ENCODE results near the gene C14orf132.

The C14orf132 gene

DNA sequence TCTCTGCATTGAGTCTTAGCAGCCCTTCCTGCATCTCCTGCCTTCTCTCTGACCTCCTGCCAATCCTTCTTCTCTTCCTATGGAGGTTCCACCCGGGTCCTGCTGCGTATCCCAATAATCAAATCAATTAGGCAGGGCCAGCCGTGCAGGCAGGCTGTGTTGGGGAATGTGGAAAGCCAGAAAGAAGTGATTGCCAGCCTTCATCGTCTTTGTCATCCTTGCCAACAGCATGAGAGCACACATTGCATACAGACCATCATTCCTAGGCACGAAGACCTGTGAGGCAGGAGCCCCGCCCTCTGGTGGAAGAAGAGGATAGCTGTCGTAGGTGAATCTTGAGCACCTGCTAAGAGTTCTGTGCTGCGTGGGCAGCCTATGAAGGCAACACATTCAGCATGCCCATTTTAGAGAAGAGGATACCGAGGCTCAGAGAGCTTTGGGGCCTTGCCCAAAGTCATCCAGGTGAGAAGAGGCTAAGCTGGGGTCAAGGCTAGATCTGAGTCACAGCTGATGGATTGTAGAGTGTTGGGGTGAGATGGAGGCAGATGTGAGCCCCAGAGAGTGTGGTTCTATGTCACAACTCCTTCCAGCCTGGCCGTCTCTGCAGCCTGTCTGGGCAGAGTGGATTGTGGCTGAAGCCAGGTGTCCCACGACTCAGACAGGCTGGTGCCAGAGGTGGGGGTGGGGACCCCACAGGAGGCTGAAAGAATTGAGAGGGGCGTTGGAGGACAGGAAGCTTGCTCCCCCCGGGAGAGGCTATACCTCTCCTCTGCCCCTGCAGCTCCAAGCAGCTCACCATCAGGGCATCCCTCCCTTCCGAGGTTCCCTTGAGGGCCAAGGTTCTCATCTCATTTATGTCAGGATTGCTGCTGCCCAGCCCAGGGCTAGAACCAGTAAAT is 12.7 kb downstream of the C14orf132 start:
- FAIRE-seq, result no peak
- no peak for TF ChIP-seq POLR2A (IDR thresholded peaks at IDR 0.05; ENCODE audit: low read depth, low read length)
- no peak for DNase-seq (ENCODE audit: insufficient read length, low spot score)

- peak; percentile 40 for DNase-seq (ENCODE audit: insufficient read length, low spot score)
- no peak for TF ChIP-seq POLR2A (IDR thresholded peaks at IDR 0.05; ENCODE audit: low read depth, low read length)
- no peak for FAIRE-seq
Measured at GRCh38 chr14:96052541-96053247, 13.5 kb downstream of the C14orf132 start.

DNA sequence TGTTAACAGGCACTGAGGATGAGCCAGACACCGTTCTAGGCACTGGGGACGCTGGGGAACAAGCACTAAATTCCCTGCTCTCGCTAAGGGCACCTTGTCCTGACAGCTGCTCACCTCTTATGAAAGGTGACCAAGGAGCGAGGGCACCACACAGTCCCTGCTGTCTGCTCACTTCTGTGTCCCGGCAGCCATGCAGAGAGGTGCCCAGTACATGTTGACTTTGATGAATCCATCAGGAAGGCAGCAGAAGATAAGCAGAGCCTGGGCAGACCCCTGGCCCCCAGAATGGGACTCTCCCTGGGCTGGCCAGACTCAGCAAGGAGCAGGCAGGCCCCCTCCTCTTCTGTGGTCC is 14.1 kb downstream of the C14orf132 start:
- no peak for DNase-seq (ENCODE audit: insufficient read length, low spot score)
- TF ChIP-seq POLR2A (IDR thresholded peaks at IDR 0.05; ENCODE audit: low read depth, low read length), result no peak
- FAIRE-seq, result no peak

DNA sequence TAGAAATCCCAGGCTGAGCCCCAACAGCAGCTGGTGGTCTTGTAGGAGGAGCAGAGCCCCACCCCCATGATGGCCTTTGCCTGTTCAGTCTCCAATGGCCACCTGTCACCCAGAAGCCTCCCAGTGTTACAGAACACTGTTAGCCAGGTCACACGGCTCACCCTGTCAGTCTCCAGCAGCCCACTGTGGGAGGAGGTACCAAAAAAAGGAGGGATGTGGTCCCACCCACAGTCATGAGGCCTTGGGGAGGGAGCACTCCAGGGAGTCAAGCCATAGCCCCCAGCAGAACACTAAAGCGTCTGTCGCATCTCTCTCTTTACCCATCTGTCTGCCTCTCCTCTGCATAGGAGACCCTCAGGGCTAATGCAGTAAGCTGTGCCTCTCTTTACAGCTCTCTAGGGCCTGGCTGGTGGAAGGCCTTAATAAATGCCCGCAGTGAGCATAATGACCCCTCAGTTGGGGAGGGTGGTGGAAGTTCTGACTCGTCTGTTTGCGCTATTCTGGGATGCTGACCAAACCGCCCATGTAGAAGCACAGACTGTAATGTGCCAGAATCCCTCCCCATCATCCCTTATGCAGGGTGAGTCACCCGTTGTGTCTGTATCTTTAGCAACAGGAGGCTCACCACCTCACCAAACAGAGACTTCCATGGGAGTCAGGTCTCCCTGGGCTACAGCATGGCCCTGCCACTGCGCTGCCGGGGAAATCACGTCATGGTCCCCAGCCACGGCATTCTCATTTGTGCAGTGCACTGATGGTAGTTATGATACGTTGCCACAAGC is 14.6 kb downstream of the C14orf132 start:
- peak; percentile 91 for DNase-seq (ENCODE audit: insufficient read length, low spot score)
- no peak for TF ChIP-seq POLR2A (IDR thresholded peaks at IDR 0.05; ENCODE audit: low read depth, low read length)
- peak; percentile 98 for FAIRE-seq

- FAIRE-seq, result no peak
- no peak for DNase-seq (ENCODE audit: insufficient read length, low spot score)
- no peak for TF ChIP-seq POLR2A (IDR thresholded peaks at IDR 0.05; ENCODE audit: low read depth, low read length)
Measured at GRCh38 chr14:96054661-96055060, 15.5 kb downstream of the C14orf132 start.

DNA sequence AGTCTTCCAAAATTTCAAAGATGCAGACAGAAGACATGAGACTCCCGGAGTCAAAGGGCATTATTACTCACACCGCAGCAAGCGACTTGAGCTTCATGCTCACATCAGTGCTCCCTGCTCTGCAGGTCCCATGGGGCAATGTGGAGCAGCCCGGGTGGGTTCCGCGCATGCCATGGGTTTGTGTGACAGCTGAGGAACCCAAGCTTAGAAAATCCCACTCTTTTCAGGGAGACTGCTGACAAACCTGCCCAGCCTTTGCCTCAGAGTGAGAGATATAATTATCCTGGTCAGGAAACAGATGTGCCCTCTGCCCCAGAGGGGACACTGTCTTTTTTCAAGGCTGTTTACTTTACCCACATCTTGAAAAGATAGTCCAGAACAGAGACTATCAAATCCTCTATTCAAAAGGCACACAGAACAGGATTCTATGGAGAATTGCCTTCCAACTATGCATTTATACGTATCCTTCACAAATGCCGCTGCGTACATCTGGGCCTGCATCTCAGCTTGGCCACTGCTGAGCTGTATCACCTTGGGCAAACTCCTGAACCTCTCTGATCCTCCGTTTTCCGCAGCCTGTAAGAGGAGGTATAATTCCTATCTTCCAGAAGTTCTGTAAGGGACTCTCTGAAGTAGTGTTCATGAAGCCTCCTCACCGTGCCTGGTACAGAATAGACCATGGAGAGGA is 16.0 kb downstream of the C14orf132 start:
- DNase-seq (ENCODE audit: insufficient read length, low spot score), result no peak
- TF ChIP-seq POLR2A (IDR thresholded peaks at IDR 0.05; ENCODE audit: low read depth, low read length), result no peak
- FAIRE-seq, result no peak

DNA sequence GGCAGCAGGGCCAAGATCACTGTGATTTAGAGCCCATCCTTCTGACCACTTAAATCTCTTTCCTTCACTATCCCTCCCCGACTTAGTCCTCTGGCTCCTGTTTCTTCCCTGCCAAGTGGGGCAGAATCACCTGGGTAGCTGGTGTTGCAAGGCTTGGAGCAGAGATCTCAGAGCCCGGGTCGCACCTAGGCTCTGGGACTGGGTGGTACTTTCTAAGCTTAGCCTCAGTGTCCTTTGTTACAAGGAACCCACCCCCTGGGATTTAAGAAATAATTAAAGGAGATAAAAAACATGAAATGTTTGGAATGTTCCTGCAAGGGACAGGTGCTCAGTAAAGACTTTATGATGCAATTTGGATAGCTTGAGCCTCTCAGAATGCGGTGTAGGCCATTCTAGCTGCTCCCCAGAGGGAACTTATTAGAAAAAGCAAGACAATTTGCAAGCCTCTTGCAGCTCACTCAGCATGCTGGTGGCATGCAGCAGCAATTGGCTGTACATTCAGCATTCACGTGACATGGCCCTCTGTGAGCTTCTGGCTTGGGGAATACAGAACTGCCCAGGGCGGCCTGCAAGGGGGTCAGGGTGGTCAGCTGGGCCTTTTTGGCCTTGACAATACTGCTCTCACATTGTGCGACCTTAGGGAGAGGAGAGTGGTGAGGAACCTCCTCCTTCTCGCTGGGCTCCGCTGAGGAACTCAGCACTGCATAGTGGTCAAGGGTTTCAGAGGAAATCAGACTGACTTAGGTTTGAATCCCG is 16.8 kb downstream of the C14orf132 start:
- no peak for DNase-seq (ENCODE audit: insufficient read length, low spot score)
- FAIRE-seq, result no peak

GRCh38 chr14:96056509-96057422 is 17.6 kb downstream of the C14orf132 start:
- DNase-seq (ENCODE audit: insufficient read length, low spot score) (no peak), FAIRE-seq (no peak)
- no peak for TF ChIP-seq POLR2A (IDR thresholded peaks at IDR 0.05; ENCODE audit: low read depth, low read length)

More for the DNA sequence above, 16.8 kb downstream of the C14orf132 start:
- TF ChIP-seq POLR2A (IDR thresholded peaks at IDR 0.05; ENCODE audit: low read depth, low read length), result no peak

DNA sequence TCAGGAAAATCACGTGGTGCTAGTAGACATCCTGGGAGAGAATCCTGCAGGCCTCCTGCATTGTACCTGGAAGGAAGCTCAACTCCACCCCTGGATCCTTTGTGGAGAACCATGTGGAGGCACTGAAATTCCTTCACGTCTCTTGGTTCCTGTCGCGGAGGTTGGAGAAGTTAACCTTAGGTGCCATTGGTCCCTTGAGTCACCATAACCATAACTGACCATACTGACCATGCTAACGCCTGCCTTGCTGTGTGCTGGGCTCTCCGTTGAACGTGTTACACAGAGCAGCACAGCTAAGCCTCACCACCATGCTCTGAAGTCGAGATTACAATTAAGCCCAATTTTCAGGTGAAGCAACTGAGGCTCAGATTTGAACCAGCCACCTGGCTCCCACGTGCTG is 18.6 kb downstream of the C14orf132 start:
- FAIRE-seq (no peak), DNase-seq (ENCODE audit: insufficient read length, low spot score) (no peak)
- no peak for TF ChIP-seq POLR2A (IDR thresholded peaks at IDR 0.05; ENCODE audit: low read depth, low read length)

DNA sequence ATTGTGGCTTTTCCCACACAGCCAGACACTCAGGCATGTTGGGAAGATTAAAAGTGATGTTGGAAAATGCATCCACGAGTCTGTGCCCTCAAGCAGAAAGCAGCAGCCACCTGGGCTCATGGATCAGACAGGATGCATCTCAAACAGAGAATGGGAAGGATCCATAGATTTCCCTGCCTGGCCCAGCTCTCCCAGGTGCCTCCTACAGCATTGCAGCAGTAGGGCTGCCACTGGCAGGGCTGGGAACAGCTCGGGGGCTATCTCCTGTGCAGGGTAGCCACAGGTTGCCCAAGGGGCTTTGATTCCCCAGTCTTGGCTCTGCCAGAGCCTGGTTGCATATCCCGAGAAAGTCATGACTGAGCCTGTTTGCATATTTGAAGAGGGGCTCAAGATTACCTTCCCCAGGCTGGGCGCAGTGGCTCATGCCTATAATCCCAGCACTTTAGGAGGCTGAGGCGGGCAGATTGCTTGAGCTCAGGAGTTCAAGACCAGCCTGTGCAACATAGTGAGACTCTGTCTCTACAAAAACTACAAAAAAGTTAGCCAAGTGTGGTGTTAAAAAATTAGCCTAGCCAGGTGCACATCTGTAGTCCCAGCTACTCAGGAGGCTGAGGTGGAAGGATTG is 19.5 kb downstream of the C14orf132 start:
- DNase-seq (ENCODE audit: insufficient read length, low spot score) (no peak), FAIRE-seq (no peak)
- no peak for TF ChIP-seq POLR2A (IDR thresholded peaks at IDR 0.05; ENCODE audit: low read depth, low read length)

GRCh38 chr14:96059519-96060135 is 20.5 kb downstream of the C14orf132 start:
- TF ChIP-seq POLR2A (IDR thresholded peaks at IDR 0.05; ENCODE audit: low read depth, low read length), result no peak
- FAIRE-seq (no peak), DNase-seq (ENCODE audit: insufficient read length, low spot score) (no peak)

Measured in H54 (cell line).